Stimulated activated CD4-positive, alpha-beta T cell treated with anti-CD3 and anti-CD28 coated beads, TNF-alpha, amount 100 ng/mL, for 24 hours (primary cell): ENCODE results near the gene C2orf69.
A peak's percentile ranks its signal among the peaks of the same experiment; 100 is the strongest.

Experiments used
- DNase-seq, 3 experiments: peaks; one replicate each; pipeline ENCODE4 v3.0.0-alpha.2; 2020; ENCODE audit warnings: low read depth in 3 of 3

The C2orf69 gene

DNA sequence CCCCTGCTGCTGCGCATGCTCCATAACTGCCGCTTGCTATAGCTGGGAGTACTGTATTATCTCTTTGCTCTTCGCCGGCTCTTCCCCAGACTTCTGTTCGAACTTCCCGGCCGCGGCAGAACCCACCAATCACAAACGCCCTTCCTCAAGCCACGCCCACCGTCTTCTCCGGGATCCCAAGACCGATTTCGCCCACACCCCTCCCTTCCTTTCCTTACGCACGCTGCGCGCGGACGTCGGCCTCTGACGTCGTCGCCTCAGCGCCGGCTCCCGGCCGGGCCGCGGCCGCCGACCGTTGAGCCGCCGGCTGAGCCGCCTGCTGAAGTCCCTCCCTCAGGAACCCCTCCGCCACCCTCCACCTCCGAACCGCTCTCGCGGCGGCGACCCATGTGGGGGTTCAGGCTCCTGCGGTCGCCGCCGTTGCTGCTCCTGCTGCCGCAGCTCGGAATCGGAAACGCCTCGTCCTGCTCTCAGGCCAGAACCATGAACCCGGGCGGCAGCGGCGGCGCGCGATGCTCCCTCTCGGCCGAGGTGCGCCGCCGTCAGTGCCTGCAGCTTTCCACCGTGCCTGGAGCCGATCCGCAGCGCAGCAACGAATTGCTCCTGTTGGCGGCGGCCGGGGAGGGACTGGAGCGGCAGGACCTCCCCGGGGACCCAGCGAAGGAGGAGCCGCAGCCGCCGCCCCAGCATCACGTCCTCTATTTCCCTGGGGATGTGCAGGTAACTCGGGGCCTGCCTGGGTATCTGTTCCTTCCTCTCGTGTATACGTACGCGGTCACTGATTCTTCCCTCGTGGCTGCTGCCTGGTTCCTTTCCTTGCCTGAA is at the start of gene C2orf69:
Gene C2orf69 (plus strand): TSS at position 242 of the 825 bp plus-strand sequence. CDS start 146 bp downstream, at position 388.
- DNase-seq: peak; percentile 91 to 96 (median 91)

- DNase-seq: no peak
These were observed 48.3 kb upstream of the C2orf69 start for GRCh38 chr2:199862788-199863187.

- DNase-seq: no peak
These were observed 45.2 kb upstream of the C2orf69 start for GRCh38 chr2:199865905-199866304.

- DNase-seq: no peak
These were observed 42.5 kb upstream of the C2orf69 start for GRCh38 chr2:199868431-199869226.

DNA sequence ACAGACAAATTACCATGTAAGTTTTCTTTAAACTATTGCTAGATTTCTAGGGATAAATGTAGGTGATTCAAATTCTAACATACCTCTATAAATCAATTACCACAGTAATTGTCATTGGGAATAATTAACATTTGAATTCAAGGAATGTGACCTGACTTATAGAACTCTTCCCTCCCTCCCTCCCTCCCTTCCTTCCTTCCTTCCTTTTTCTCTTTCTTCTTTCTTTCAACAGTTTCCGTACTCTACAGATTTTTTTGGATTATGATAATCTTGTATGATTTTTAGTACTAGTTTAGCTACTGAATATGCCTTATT is 41.9 kb upstream of the C2orf69 start:
- DNase-seq: no peak

DNA sequence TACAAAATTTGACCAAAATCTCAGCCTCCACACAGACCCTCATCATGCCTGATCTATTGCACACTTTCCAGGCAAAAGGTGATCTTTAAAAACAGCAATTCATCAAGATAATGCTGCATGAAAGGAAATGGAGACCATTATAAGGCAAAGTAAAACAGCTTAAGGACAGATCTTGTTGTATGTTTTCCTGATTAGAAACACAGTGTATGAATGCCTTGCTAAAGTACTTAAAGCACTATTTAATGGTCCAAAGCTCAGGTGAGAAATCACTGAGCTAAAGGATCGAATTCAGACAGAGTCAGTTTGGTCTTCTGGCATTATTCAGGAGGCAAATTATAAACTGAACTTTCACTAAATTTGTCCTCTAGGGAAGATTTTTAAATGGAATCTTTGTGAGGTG is 41.4 kb upstream of the C2orf69 start:
- DNase-seq: no peak

- no peak for DNase-seq
These were observed 40.5 kb upstream of the C2orf69 start for GRCh38 chr2:199870581-199870980.

DNA sequence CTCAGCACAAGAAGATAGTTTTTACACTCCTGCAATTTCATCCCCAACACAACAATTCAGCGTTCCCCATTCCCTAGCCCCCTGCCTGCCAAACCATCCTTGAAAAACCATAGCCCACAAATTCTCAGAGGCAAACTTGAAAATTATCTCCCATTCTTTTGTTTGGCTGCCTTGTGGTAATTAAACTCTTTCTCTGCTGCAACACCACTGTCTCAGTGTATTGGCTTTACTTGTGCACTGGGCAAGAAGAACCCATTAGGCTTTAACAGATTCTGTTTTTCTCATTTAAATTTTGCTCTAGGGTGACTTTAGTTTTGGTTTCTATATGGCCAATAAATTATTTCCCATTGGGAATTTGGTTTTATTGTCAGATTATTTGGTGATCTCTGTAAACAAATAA is 36.9 kb upstream of the C2orf69 start:
- DNase-seq: no peak

GRCh38 chr2:199875400-199875799 is 35.7 kb upstream of the C2orf69 start:
- no peak for DNase-seq

DNA sequence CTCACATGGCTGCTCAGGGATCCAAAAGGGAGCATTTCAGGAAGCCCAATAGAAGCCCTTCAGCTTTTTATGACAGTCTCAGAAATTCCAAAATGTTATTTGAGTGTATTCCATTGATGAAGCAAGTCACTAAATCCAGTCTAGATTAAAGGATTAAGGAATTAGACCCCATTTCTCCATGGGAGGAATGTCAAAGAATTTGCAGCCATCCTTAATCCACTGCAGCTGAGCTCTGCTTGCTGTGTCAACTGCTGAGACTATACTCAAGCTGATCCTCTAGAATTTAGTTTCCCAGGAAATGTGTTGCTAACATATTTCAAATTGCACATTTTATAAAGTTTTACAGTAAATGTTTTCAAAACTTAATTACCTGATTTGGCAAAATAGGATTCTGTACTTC is 28.4 kb upstream of the C2orf69 start:
- DNase-seq: no peak

GRCh38 chr2:199883474-199884212 is 27.4 kb upstream of the C2orf69 start:
- no peak for DNase-seq

DNA sequence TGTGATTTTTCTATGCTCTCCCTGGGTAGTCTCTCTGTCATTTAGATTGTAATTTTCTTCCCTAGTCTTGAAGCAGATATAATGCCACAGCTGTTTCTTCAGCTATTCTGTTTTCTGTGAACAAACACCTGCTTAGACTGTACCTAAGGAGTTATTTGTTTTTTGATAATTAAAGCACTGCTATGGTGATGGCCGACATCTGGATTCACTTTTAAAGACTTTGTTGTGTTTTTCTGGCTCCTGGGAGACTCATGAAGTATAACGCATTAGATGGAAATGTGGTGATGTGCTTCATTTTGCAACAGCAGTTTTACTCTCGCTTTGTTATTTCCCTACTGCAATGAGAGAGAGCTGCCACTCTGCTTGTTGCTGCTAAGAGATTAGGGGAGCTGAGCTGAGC is 15.7 kb upstream of the C2orf69 start:
- DNase-seq: no peak

GRCh38 chr2:199896617-199897016 is 14.5 kb upstream of the C2orf69 start:
- no peak for DNase-seq

GRCh38 chr2:199901942-199902341 is 9.2 kb upstream of the C2orf69 start:
- no peak for DNase-seq

DNA sequence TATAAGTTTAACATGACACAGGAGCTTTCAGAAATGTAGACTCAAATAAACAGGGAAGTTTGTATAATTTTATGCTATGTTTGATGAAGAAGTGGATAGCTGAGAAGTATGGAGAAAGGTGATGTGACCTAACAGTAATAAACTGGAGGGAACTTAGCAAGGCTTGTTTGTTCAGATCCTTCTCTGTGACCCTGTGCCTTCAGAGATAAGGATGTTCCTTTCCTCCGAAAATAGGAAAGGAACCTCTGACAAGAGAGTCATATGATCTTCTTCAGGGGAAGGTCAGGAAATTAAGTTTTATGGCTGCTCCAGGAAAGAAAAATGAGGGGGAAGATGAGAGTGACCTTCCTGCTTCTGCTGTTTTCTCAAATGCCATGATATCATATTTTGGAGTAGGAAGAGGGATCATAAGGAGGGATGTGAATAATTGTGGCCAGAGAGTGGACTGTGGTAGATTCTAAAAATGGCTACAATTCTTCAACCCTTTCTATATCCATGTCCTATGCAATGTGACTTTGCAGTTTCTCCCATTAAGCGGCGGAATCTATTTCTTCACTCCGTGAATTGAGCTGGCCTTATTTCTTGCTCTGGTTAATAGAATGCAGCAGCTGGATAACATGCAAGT is 8.5 kb upstream of the C2orf69 start:
- no peak for DNase-seq

DNA sequence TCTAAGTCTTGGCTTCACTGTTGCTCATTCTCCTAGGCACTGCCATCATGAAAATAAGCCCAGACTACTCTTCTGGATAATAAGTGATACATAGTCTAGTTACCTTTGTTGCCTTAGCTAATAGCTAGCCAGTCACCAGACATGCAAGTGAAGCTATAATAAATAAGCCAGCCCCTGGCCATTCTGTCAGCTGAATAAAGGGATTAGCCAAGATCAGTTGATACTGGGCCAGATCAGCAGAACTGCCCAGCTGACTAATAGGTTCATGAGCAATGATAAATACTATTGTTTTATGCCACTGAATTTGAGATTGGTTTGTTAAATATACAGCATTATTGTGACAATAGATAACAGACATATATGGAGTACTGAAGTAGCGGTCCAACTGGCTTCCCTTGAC is 8.0 kb upstream of the C2orf69 start:
- DNase-seq: no peak

DNA sequence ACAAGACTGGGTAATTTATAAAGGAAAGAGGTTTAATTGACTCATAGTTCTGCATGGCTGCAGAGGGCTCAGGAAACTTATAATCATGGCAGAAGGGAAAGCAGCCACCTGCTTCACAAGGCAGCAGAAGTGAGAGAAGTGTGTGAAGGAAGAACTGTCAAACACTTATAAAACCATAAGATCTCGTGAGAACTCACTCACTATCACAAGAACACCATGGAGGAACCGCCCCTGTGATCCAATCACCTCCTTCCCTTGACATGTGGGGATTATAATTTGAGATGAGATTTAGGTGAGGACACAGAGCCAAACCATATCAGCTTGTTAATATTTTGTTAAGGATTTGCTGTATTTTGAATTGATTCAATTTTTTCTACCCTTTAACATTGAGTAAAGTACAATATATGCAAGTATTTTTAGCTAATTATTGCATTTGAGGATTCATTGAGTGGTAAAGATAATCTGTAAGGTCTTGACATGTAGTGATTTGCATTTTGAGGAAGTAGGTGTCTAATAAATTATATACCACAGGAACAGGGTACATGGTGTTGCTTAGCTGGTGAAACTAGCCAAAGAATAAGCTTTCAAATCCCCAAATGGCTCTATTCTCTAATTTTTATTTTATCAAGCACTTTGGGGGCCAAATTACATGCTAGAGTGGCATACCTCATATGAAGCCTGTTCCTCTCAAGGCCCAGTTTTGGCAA is 3.9 kb upstream of the C2orf69 start:
- DNase-seq: no peak

GRCh38 chr2:199910338-199911051 is 598 bp upstream of the C2orf69 start:
- no peak for DNase-seq

GRCh38 chr2:199911877-199912161 is 726 bp downstream of the C2orf69 start:
- no peak for DNase-seq

DNA sequence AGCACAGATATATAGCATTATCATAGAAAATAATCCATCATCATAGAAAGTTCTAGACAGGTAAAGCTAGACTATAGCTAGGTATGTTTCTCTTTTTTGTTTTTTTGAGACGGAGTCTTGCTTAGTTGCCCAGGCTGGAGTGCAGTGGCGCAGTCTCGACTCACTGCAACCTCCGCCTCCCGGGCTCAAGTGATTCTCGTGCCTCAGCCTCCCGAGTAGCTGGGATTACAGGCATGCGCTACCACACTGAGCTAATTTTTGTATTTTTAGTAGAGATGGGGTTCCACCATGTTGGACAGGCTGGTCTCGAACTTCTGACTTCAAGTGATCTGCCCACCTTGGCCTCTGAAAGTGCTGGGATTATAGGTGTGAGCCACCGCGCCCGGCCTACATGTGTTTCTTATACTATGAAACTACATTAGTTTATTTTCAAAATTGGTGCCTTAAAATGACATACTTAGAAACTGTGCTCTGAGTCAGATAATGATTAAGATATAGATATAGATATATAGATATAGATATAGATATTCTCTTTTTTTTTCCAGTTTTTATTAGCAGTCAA is 1.5 kb downstream of the C2orf69 start:
- peak in 1 of 3 experiments; percentile 7 for DNase-seq
